Measurements from ENCODE around the gene PSMB3.

Gene PSMB3

DNA sequence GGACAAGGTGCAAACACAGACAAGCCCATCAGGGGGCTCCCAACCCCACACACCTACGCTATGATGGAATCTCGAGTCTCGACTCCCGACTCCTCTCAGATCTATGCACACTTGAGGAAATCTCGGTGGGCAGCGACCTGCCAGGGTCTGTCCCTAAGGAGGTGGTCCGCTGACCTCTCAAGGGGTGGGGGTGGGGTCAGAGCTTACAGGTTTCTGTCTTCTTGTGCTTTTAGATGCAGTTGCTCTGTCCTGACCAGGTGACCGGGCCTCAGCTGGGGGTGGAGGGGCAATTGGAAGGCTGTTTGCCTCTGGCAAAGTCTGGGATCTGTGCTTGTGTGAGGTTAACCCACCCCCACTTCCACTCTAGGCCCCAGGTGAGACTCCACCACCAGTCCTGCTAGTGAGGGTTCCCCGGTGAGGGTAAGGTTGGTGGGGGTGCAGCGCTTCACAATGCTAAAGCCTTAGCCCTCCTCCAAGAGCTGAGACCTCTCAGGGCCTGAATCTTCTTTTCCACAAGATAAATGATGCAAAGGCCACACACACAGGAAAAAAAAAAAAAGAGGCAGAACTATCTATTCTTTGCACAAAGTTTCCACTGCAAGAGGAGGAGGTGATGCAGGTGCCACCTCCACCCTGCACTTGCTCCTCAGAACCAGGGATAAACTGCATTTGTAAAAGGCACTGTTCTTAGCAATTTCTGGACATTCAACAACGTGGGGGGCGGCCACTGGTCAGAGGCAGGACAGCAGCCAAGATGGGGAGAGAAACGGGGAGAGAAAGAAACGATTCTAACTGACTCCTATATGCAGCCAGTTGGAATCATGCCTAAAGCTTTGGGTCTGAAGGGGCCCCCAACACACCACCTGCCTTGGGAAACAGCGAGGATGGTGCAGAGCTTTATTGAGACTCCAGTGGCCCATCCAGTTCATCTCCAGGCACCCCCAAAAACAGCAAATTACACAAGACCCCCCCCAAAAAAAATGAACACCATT, 18.3 kb upstream of the PSMB3 start:
- DNase-seq (ENCODE audit: low read depth in 2 of 2) = no peak

DNA sequence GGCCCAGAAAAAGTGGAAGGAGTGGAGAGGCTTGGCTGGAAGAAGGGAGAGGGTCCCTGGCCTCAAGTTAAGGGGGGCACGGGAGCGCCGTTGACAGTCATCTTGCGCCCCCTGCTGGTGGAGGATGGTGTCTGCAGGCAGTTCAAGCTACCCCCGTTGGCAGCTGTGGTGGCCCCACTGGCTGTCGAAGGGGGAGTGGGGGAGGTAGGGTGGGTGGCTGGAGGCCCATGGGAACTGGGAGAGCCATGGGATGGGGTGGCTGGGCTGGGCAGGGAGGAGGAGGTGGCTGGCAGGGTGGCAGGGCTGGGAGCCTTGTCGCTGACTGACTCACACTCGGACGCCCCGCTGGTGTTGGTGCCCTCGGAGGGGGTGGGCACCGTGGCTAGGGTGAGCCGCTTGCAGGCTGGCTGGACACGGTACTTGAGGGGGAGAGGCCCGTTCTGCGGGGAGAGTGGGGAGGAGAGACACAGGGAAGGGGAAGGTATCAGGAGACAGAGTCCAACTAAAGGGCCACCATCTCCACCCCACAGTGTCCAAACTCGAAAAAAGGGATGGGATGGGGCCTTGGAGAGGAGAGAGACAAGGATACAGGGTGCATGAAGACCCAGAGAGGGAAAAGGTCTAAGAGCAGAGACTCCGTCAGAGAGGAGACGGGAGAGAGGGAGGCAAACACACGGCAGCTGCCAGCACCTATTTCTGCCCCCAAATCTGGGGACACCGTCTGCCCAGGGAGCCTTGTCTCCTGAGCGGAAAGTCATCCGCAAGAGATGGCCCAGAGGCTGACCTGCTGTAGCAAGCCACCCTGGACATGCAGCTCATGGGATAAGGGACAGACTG, 17.2 kb upstream of the PSMB3 start:
- peak; percentile 75 to 79 for DNase-seq (ENCODE audit: low read depth in 2 of 2)

DNA sequence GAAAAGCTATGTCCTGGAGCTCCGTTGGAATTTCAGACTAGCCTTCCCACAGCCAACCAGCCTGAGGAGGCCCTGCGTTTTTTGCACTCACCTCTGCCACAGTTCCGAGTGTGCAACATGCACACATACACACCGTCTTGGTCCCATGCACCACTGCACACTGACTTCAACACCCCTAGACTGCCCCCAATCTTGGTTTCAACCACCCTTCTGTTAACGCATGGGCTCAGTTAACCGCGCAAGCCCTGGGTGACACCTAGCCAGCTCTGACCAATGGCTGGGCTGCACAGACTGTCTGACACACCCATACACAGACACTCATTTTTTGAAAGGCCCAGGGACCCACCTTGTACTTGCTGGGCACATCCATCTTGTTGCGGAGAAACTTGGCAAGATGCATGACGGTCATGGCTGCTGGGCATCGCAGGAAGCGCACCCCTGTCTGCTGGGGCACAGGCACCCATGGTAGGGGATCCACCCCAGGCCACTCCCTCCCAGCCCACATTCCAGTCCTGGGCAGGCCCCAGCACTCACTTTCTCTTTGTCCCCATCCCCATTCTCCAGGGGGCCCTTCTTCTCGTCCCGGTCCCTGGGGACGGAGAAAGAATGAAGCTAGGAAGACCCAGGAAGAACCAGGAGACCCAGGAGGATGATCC, 14.4 kb upstream of the PSMB3 start:
- DNase-seq (ENCODE audit: low read depth in 2 of 2) = no peak

DNA sequence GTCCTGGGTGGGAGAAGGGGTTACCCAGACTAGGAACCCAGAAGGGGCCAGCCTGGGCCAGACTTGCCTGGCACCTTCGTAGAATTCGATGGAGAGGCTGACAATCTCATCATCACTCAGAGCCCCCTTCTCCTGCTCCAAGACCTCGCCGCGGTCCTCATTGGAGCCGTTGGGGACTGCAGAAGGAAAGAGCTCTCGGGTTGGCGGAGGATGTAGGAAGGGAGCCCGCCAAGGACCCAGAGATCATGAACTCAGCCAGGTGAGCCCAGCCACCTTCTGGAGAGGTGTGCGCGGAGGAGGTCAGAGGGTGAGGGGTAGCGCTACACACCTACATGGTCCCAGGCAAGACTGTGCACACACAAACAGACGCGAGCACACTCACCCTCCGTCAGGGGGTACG, 13.9 kb upstream of the PSMB3 start:
- DNase-seq (ENCODE audit: low read depth in 2 of 2) = no peak

DNA sequence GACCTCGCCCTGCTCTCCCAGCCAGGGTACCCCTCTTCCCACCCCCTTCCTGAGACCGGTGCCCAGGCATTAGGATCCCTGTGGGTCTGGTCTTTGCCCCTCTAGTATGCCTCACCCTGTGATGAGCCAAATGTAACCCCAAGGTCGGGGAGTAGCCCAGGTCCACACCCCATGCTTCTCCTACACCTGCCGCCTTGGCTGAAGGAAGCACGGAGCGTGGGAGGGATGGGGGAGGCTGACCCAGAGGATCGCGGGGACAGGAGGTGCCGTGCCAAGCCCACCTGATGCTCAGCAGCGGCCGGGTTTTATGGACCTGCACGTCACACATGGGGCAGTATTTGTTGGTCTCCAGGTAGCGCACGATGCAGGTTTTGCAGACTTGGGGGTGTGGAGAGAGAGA, 13.2 kb upstream of the PSMB3 start:
- DNase-seq (ENCODE audit: low read depth in 2 of 2) = no peak

DNA sequence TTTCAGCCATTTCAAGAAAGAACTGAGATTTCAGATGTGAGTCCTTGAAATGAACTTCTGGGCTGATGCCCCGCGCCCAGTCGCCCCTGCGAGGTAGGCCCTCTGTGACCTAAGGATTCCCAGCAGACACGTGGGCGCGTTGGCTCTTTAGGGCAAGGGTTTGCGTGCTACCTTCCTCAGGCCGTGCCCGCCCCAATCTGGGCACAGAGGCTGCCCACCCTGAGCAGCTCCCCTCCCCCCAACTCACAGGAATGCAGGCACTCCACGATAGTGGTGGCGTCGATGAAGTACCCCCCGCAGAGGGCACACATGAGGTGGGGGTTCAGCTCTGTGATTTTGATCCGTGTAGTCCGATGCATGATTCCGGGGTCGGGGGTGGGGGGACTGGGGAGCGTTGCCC, 12.5 kb upstream of the PSMB3 start:
- DNase-seq (ENCODE audit: low read depth in 2 of 2) = no peak

DNA sequence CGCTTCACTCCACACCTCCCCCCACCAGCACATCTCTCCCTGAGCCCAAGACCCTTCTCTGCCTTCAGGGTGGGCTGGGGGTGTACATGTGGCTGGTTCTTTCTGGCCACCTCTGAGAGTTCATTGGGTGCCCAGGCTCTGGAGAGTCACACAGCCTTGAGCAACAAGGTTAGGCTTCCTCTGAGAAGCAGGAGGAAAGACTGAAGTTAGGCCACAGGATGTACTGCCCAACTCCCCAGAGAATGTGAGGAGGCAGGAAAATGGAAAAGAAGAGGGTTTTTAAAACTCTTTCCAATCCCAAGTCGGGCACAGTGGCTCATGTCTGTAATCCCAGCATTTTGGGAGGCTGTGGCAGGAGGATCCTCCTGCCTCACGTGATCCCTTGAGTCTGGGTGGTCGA, 11.7 kb upstream of the PSMB3 start:
- no peak for DNase-seq (ENCODE audit: low read depth in 2 of 2)

DNA sequence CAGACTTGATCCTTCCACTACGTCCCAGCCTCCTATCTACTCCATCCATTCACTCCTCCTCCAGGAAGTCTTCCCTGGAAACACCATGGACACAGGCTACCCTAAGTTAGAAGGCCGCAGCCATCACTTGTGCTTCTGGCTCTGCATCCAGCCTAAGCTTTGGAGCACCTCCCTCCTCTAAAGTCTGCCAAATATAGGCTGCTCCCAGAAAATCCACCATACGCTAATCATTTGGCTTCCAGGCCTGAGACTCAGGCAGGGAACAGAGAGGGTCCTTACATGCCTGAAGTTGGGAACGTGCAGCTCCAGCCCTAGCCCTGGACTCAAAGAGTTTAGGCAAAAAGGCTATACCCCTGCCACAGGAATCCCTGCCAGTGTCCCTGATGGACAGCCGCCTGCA, 11.1 kb upstream of the PSMB3 start:
- no peak for DNase-seq (ENCODE audit: low read depth in 2 of 2)

DNA sequence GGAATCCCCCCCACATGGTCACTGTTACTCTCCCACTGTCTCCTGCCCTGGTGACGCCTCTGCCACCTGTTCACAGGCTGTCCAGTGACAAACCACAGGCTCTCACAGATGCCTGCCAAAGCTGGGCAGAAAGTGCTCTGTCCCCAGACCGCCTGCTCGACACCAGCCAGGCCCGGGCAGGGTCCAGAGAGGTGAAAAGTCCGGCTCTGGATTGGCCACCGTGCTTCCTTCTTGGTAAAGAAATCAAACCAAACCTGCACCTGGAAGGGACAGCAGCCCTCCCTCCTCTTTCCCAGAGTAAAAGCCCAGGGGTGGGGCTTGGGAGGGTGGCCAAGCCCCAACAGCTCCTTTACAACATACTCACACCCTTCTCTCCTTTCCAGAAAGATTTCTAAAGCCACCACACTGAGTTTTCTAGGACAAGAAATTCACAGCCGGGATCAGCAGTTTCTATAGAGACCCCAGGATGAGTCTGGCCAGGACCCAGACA, 10.6 kb upstream of the PSMB3 start:
- DNase-seq (ENCODE audit: low read depth in 2 of 2) = no peak

DNA sequence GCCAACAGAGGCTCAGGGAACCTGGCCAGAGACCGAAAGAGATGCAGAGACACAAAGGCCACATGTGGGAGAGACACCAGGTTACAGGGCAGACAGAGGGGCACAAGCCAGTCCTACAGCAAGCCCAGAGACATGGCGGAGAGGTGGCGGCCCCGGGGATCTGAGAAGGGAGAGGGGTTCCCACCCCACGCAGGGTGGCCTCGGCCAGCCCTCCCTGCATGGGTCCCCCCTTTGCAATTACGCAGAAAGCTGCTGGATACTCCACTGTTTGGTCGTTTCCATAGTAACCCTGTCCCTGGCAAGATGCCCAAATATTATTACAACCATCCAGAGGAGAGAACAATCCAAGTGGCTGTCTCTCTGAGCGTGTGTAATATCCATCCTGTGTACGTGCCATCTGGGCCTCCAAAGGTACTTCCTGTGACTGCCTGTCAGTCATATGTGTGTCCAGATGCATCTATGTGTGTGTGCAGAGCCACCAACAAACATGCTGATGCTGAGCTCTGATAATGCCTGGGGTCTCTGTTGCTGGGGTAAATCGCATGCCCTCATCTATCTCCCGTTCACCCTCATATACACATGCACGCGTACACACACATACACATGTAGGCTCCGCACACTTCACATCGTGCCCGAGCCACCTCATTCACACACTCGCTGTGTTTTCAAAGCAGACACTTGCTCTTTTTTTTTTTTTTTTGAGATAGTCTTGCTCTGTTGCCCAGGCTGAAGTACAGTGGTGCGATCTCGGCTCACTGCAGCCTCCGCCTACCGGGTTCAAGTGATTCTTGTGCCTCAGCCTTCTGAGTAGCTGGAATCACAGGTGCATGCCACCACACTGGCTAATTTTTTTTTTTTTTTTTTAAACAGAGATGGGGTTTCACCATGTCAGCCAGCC, 9.9 kb upstream of the PSMB3 start:
- no peak for DNase-seq (ENCODE audit: low read depth in 2 of 2)

DNA sequence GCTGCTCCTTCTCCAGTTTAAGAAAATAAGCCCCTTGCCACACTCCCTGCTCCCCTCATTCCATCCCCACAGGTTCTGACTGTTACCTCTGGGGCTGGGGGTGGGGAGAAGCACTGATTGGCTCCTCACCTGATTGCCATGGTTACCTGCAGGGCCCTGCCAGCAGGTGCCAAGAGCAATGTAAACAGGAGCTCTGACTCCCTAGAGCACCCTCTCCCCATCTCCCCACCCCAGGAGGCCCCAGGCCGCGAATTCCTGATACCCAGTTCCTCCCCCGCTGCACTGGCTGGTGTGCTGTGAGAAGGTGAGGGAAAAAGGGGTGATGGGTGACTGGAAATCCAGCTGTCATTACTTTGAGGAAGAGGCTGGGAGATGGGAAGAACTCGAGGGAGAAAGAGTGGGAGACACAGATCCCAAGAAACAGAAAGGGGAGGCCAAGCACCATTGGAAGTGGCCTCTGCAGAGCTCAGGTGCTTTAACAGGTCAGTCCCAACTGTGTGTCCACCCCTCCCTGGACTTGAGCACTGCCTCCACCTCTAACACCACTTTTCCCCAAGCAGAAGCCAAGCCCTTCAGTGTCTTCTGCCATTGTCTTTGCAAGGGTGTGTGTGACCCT, 8.9 kb upstream of the PSMB3 start:
- DNase-seq (ENCODE audit: low read depth in 2 of 2) = no peak

DNA sequence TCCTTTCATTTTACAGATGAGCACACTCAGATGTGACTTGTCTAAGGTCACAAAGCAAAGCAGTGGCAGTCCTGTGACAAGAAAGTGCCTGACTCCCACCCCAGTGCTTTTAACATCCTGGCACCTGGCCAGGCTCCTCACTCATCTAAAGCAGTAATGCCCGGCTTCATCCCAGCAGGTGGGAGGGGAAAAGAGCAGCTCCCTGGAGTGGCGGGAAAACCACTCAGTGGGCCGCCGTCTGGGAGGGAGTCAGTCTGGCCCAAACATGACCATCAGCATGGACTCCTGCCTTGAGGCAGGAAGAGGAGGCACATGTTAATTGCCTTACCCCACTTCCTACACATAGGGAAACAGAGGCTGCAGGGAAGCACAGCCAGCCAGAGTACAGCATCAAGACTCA, 7.0 kb upstream of the PSMB3 start:
- DNase-seq (ENCODE audit: low read depth in 2 of 2) = no peak

DNA sequence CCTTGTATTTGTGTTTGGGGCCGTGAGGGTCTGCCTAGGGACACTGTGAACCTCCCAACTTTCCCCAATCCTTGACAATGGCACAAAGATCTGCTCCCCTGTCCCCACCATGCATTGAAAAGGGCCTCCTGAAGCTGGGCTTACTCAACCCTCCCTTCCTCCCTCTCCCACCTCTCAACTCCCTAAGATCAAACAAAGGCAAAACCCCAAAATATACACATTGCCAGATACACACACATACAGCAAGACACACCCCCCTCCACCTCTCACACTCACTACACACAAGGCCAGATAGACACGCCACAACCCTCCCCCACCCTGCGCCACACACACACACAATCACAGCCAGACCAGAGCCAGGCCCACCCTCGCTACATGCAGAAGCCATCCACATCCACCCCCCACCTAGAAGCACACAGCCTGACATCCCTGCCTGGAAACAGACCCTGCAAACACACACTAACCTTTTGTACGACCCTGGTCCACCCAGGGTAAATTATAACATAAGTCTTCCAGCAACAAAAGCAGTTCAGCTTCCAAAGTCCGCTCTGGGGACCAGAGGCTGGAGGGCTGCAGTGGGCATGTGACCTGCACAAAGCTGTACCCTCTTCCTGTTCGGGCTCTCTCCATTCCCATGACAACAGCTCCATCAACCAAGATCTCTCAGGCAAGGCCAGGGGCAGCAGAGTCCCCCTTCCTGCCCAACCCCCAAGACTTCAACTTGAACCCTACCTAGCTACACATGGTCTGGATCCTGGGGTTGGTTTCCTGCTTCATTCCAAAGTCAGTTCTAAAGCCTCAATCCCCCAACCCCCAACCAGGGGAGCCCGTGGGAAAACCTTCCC, 6.3 kb upstream of the PSMB3 start:
- DNase-seq (ENCODE audit: low read depth in 2 of 2) = no peak

DNA sequence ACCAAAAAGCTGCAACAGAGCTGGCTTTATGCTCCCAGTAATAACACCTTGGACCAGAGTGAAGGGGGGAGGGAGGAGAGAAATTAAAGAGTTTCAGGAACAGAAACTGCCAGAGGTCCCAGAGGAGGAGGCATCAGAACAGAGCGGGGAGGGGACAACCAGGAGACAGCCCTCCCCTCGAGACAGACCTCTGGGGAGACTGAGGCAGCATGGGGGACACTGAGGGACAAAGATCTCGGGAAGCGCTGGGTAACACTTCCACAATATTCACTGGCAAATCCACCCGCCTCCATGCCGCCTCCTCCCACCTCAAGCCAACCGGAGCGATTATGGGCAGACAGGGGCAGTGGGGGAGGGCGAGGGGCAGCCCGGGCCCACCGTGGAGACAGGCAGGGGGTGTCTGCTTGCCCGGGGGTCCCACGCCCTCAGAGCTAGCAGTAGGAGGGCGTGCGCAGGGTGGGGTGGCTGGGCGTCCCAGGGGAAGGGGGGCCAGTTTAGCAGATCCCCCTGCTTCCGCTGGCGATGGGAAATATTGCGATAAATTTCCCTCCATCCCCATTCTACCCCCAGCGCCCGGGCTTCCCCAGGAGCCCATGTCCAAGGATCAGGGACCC, 5.6 kb upstream of the PSMB3 start:
- DNase-seq (ENCODE audit: low read depth in 2 of 2) = no peak

DNA sequence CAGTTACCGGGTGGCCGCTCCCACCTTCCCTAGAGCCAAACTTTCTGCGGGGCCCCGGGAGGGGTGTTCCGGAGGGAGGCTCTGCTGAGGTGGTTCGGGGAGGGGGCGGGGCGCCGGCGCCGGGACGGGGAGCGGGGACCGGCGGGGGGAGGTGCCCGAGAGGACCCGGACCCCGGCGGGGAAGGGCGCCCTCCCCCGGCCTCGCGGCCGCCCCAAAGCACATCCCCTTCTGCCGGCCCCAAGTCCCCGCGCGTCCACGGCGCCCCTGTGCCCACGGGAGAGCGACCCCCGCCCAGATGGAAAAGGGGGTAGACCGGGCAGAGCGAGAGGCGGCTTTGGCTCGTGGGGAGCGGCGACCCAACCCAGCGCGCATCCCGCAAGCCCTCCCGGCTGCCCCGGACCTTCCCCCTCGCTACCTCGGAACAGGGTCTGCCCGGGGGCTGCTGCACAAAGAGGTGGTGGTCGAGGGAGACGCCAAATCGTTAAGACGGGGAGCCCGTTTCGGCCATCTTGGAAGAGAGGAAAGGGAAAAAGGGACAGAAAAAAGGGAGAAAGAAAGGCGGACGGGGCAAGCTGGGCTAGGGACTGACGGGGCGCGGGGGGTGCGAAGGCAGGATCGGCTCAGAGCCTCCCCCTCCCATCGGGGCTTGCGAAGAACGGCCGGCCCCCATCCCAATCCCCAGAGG, 4.9 kb upstream of the PSMB3 start:
- DNase-seq (ENCODE audit: low read depth in 2 of 2) = no peak

DNA sequence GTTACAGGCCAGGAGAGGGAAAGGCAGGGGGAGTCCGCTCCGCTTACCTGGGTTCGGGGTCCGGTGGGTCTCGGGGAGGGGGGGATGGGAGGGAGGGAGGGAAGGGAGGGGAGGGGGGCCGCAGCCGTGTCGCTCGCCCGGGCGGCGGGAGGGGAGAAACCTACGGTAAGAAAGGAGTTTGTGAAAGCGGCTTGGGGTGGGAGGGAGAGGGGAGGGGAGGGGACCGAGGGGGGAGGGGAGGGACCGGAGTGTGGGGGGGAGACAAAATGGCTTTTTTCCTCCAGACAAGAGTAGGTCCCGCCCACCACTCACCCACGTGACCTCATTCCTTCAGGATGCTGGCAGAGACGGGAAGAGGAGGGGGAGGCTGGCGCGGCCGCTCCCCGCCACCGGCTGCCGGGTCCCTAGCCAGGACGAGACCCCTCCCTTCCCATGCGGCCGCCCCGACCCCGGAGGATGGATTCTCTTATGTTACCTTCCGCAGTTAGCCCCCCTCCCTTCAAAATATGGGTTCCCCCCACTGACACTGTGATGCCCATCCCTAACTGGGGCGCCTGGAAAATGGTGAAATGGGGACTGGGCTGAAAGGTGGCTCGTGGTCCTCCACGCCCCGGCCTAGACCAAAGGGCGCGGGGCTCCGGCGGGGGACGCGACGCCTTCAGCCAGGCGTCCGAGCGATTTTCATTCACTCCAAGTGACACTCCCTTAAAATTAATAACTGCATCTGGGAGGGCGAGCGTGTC, 4.2 kb upstream of the PSMB3 start, which contains the start of gene PCGF2:
Gene PCGF2 (minus strand): TSS at position 188 of the 743 bp plus-strand sequence. CDS start 7,934 bp downstream, outside the sequence.
- DNase-seq (ENCODE audit: low read depth in 2 of 2) = no peak

DNA sequence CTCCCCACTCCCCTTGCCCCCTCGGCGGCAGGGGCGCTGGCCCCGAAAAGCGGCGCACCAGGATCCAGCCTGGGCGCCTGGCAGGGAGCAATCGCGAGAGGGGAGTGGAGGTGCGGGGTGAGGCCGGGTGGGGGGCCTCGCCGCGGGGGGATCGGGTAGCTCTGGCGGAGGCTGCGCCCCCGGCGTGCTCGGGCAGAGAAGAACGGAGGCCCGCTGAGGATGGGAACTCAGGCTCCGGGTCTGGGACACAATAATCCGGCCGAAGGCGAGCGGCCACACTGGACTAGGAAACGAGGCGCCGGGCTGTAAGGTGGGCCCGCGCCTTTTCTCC, 3.7 kb upstream of the PSMB3 start:
- DNase-seq (ENCODE audit: low read depth in 2 of 2) = no peak
